ENCODE results near the gene C10orf95. TPM values are rescaled to one million over a fixed set of nuclear protein-coding genes. Genes with fewer than 3 reads are reported as not detected.
"Not testable (repeated sequence)": the region's sequence is repeated elsewhere in the genome, so short reads cannot be mapped to it uniquely, and the experiment has no call there.

C10orf95 gene
- total RNA-seq (2021; ENCODE audit: unreplicated experiment) = 0.21 TPM
- polyA plus RNA-seq (2012; ENCODE audit: insufficient read length) = 1.2 TPM
- percentile 30 among the genes with signal in this experiment for Bru-seq, nascent RNA
- BruChase-seq, experiment 1, labeled RNA remaining after a 2-hour chase = not detected
- BruChase-seq, experiment 2, labeled RNA remaining after a 6-hour chase = not detected
- long read RNA-seq, partial matches to known transcripts = 0 of 11 reads
- long read RNA-seq, other reads (novel, unspliced or antisense) = 11 of 11 reads

GRCh38 chr10:102451105-102451969 lies at the start of gene C10orf95:
C10orf95 (minus strand) TSS chr10:102451543; CDS start chr10:102451093, 450 bp downstream.
- in situ Hi-C loops (cut with HindIII; ENCODE audit: low pct_unique_long_range_greater_than_20kb, low sequenced_read_pairs) = no loop called here
- H3K4me1 ChIP-seq (ENCODE audit: control insufficient read depth, insufficient read depth, low read length) = peaks cover 14% of the 10 kb centered on the region; the same call in 1 of the 2 replicates
- BruUV-seq (replicated peaks) = no TSS peak

GRCh38 chr10:102500686-102501085 lies 49.3 kb upstream of the C10orf95 start:
- ChIA-PET CTCF (interaction anchor here (0.6 kb wide), 2 partner anchors 13 to 135 kb away, joined by 3 to 10 read pairs; no protein-coding TSS in a partner anchor), POLR2A (interaction anchor here (0.6 kb wide), 1 partner anchor 40 kb away, joined by 4 read pairs; no protein-coding TSS in a partner anchor)
- not testable (repeated sequence) for DNase-seq (ENCODE audit: low read depth, low spot score); H3K4me3 ChIP-seq (ENCODE audit: low read depth in 2 of 2, low read length in 2 of 2); ATAC-seq; H3K27ac ChIP-seq (ENCODE audit: low read length); H3K9me3 ChIP-seq (ENCODE audit: control insufficient read depth, insufficient read depth, low read depth, low read length); BruUV-seq (replicated peaks); H3K27me3 ChIP-seq (ENCODE audit: control insufficient read depth, insufficient read depth, low read length)
- Histone ChIP-seq H3K36me3 (ENCODE audit: control insufficient read depth, insufficient read depth, low read length) (peaks cover 11% of the 10 kb centered on the region; the same call in 1 of the 2 replicates), H3K4me1 (ENCODE audit: control insufficient read depth, insufficient read depth, low read length) (peaks cover 20% of the 10 kb centered on the region)
- in situ Hi-C loops (cut with HindIII; ENCODE audit: low pct_unique_long_range_greater_than_20kb, low sequenced_read_pairs) = loop anchor here (10.0 kb wide), 1 partner anchor 74 kb away; no protein-coding TSS in a partner anchor
- intact Hi-C loops (cut with micrococcal nuclease; ENCODE audit: unreplicated experiment) = loop anchor here (5.0 kb wide), 1 partner anchor 142 kb away; the partner anchor contains the start of gene TRIM8

More at GRCh38 chr10:102451105-102451969, at the start of gene C10orf95:
- ChIA-PET POLR2A (interaction anchor here (0.5 to 0.7 kb wide), 3 partner anchors 9 to 171 kb away, joined by 5 to 7 read pairs (median 6); no protein-coding TSS in a partner anchor), CTCF (interaction anchor here (0.5 kb wide), 1 partner anchor 19 kb away, joined by 3 read pairs; no protein-coding TSS in a partner anchor)
- ATAC-seq (no peak), DNase-seq (ENCODE audit: low read depth, low spot score) (no peak)
- Histone ChIP-seq H3K4me3 (ENCODE audit: low read depth in 2 of 2, low read length in 2 of 2) (peak within 1 kb of the TSS; percentile 69 to 94), H3K9me3 (ENCODE audit: control insufficient read depth, insufficient read depth, low read depth, low read length) (no peaks in the 10 kb centered on the region), H3K27me3 (ENCODE audit: control insufficient read depth, insufficient read depth, low read length) (no peaks in the 10 kb centered on the region), H3K36me3 (ENCODE audit: control insufficient read depth, insufficient read depth, low read length) (peaks cover 11% of the 10 kb centered on the region; the same call in 1 of the 2 replicates), H3K27ac (ENCODE audit: low read length) (peak within 1 kb of the TSS; percentile 60)
- intact Hi-C loops (cut with micrococcal nuclease; ENCODE audit: unreplicated experiment) = no loop called here
- no peak for TF ChIP-seq SIN3A (IDR thresholded peaks at IDR 0.05; ENCODE audit: borderline replicate concordance, insufficient read depth, low read depth, low read length)
- TF ChIP-seq REST (IDR thresholded peaks at IDR 0.05; ENCODE audit: insufficient read depth in 1 of 2, low read depth in 2 of 2, low read length in 1 of 2) = no peak
- TF ChIP-seq POLR2AphosphoS5 (IDR thresholded peaks at IDR 0.05; ENCODE audit: low read depth, low read length) = no peak
- no peak for TF ChIP-seq CTCF (IDR thresholded peaks at IDR 0.05)
- no peak for TF ChIP-seq TCF7L2 (IDR thresholded peaks at IDR 0.05; ENCODE audit: low read depth, low read length)

Data from Panc1 (cell line).